Mucosa of descending colon (tissue), 3 donors: ENCODE measurements around the gene PAFAH1B1. TPM values are rescaled to one million over a fixed set of nuclear protein-coding genes. Genes with fewer than 3 reads are reported as not detected.

ENCODE experiments used
- ATAC-seq: fragments of 200-7000 bp; cut with Tn5 transposase; one replicate; pipeline ENCODE4 v1.9.1; 2020; ENCODE audit warnings: mild to moderate bottlenecking, moderate library complexity
- DNase-seq, 3 donors: peaks; one replicate each; pipeline ENCODE4 v3.0.0-alpha.2; 2020
- H3K36me3 ChIP-seq: fragments of 200-600 bp; one replicate; pipeline ENCODE4 v1.8.0; 2021; ENCODE audit warnings: low read depth, mild to moderate bottlenecking
- H3K4me1 ChIP-seq: fragments of 200-600 bp; one replicate; pipeline ENCODE4 v1.8.0; 2021; ENCODE audit warnings: low read depth, mild to moderate bottlenecking
- H3K4me3 ChIP-seq: fragments of 200-600 bp; one replicate; pipeline ENCODE4 v1.8.0; 2021; ENCODE audit warnings: mild to moderate bottlenecking
- H3K9me3 ChIP-seq: fragments of 200-600 bp; one replicate; pipeline ENCODE4 v1.8.0; 2021; ENCODE audit warnings: mild to moderate bottlenecking
- intact Hi-C, 2 donors: fragments of 100-400 bp; cut with DNase I in 1 of 2; cut with micrococcal nuclease in 1 of 2; formaldehyde crosslinking; loops; one replicate each; pipeline versions ENCODE4 v1.11.0 to v1.11.1; 2022; cut with DNase I, micrococcal nuclease
- total RNA-seq, 3 donors: library from RNA; stranded (reverse); fragmentation: NEBNext Ultra II Directional in 2 of 3; extraction: Animal tissue kit (Norgen Biotek cat#: 25700) in 2 of 3; gene quantifications; one replicate each; pipeline versions ENCODE4 v1.2.1 to v1.2.4, GENCODE V29; 2021 to 2023
- TF ChIP-seq, protein P1 (sequence below): fragments of 200-600 bp; IDR thresholded peaks from one replicate; pipeline ENCODE4 v1.8.0; 2022; ENCODE audit warnings: antibody characterized with exemption, mild to moderate bottlenecking
- donor health status: DM: no; HTN: no; CAD: no; lungs with moderate emphysema.
- donor health status: DM: no; HTN: no; CAD: no.
- donor health status: DM: no; HTN: yes; CAD: no.

Gene PAFAH1B1
- total RNA-seq, 3 donors from 2014 or later: 108 to 142 (median 112) TPM

DNA sequence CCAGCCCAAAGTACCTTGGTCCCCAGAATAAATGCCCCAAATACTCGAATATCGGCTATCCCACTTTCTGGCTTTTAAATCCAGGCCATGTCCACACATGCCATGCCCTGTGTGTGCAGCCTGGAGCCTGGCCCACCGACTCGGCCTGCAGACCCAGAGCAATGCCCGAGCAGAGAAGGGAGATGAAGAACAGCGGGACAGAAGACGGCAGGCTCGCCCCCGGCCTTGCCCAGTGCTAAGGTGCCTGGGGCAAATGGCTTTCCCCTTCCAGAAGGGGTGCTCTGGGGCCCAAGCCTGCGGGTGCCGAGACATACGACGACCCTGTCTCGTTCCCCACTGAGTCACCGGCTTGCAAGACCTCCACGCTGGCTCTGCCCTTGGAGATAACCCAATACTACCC is 110.2 kb downstream of the PAFAH1B1 start:
- H3K9me3 ChIP-seq: no peaks in the 10 kb centered on the region
- H3K36me3 ChIP-seq: peaks cover 27% of the 10 kb centered on the region
- DNase-seq (peak in 2 of 3 donors; percentile 18 to 25), ATAC-seq (no peak)
- intact Hi-C loops: no loop called here
- TF ChIP-seq, protein P1, sequence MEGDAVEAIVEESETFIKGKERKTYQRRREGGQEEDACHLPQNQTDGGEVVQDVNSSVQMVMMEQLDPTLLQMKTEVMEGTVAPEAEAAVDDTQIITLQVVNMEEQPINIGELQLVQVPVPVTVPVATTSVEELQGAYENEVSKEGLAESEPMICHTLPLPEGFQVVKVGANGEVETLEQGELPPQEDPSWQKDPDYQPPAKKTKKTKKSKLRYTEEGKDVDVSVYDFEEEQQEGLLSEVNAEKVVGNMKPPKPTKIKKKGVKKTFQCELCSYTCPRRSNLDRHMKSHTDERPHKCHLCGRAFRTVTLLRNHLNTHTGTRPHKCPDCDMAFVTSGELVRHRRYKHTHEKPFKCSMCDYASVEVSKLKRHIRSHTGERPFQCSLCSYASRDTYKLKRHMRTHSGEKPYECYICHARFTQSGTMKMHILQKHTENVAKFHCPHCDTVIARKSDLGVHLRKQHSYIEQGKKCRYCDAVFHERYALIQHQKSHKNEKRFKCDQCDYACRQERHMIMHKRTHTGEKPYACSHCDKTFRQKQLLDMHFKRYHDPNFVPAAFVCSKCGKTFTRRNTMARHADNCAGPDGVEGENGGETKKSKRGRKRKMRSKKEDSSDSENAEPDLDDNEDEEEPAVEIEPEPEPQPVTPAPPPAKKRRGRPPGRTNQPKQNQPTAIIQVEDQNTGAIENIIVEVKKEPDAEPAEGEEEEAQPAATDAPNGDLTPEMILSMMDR: no peak
- H3K4me3 ChIP-seq: no peak overlapping the region
- H3K4me1 ChIP-seq: peaks cover 15% of the 10 kb centered on the region

DNA sequence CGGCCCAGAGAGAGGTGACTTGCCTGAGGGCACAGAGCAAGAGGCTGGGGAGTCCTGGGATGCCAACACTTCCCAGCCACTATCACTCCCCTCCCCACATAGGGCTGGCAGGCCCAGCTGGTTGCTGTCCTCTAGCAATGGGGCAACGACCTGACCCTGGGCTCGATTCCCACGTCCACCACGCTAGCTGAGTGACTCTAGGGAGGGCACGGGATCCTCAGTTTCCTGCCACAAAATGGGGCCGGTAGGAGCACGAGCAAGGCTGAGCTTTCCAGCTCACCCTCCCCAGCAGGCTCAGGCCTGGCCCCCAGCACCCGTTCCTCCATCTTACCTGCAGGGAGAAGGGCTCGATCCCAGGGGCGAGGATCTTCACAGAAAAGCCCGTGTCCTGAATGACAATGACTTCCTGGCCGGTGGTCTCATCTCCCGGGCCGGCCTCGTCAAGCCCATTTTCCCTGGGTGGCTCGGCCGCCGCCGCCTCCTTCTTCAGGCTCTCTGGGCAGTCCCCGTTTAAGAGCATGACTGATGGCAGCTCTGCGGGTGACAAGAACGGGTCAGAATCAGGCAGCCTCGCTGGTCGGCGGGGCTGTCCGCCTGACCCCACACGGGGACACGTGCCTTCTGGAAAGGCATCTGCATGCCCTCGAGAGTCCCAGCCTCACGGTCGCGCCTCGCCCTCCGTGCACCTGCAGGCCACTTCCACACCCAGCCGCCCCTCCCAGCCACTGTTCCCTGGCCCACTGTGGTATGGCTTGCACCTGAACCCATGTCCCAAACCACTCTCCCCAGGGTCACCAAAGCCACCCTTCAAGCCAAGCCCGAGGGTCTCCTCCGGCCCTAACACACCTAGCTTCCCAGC is 110.8 kb downstream of the PAFAH1B1 start:
- Histone ChIP-seq H3K4me3 (no peak overlapping the region), H3K4me1 (peaks cover 22% of the 10 kb centered on the region), H3K9me3 (no peaks in the 10 kb centered on the region), H3K36me3 (peaks cover 27% of the 10 kb centered on the region)
- DNase-seq (peak in 2 of 3 donors; percentile 33 to 47), ATAC-seq (no peak)
- TF ChIP-seq, protein P1: no peak
- intact Hi-C loops: no loop called here

DNA sequence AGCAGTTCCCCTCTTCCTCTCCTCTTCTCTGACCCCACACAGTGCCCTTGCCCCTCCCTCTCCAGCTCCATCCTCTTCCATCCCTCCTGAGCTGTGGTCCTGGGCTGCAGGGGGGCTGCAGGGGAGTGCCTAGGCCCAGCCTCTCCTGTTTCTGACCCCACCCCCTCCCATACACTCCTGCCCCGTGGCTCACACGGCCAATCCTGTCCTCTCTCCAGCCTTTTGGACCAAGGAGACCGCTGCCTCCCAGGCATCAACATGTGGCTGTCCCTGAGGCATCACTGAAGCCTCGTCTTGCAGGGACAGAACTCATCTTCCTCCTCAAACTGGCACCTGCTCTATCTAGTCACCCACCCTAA is 111.4 kb downstream of the PAFAH1B1 start:
- ATAC-seq (no peak), DNase-seq (peak in 1 of 3 donors; percentile 23)
- Histone ChIP-seq H3K4me1 (peaks cover 28% of the 10 kb centered on the region), H3K36me3 (peaks cover 27% of the 10 kb centered on the region), H3K9me3 (no peaks in the 10 kb centered on the region), H3K4me3 (no peak overlapping the region)
- TF ChIP-seq, protein P1: no peak
- intact Hi-C loops: no loop called here

DNA sequence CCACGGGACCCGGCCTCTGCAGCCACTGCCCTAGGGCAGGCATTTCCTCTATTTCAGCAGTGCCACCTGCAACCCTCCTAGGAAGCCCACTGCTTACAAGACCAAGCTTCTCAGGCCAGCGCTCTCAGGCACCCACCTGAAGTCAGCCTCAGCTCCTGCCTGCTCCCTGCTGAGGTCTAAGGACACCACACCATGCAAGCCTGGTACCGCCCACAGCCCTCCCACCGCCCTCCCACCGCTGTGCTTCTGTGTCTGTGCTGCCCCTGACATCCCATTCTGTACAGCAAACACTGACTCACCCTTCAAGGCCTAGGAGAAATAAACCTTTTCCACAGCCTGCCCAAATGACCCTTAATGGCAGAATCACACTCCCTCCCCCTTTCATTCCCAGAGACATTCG is 111.8 kb downstream of the PAFAH1B1 start:
- intact Hi-C loops: no loop called here
- TF ChIP-seq, protein P1: no peak
- H3K4me3 ChIP-seq: no peak overlapping the region
- peaks cover 32% of the 10 kb centered on the region for H3K4me1 ChIP-seq
- peak in 2 of 3 donors; percentile 21 to 29 for DNase-seq
- peaks cover 27% of the 10 kb centered on the region for H3K36me3 ChIP-seq
- ATAC-seq: no peak
- no peaks in the 10 kb centered on the region for H3K9me3 ChIP-seq

DNA sequence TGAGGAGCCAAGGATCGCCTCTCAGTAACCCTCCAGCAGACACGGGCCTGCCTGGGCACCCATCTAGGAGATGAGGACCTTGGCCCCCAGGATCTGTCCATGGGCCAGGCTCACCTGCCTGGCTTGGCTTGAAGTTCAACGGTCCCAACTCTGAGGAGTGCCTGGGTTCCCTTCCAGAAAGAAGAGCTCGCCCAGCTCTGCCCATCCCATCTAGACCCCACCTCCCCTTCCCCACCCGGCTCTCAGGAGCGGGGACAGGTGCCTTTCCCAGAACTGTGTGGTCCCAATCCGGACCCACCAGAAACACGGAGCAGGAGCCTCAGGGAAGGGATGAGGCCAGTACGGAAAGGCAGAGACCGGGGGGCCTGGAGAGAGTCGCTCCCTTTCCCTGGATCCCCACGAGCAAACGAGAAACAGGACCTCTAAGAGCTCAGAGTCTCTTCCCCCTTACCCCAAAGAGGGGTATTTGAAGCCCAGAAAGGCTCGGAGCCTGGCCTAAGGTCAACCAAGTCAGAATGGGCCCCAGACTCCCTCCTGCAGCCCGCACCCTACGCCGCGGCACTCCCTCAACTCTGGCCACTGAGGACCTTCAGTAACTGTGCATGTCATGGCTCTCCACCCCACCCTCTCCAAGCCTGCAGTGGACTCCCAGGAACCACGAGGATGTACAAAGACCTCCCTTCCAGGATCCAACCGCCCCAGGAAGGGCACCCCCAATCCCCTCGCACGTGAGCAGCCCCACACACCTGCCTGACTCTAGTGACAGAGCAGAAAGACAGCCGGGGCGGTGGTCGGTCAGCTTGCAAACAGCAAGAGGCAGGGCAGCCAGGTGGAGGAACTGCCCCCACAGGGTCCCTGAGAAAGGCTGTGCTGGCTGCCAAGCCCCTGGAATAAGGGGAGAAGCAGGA is 112.7 kb downstream of the PAFAH1B1 start:
- TF ChIP-seq, protein P1: no peak
- DNase-seq (peak in 2 of 3 donors; percentile 25 to 49), ATAC-seq (no peak)
- Histone ChIP-seq H3K4me3 (no peak overlapping the region), H3K36me3 (peaks cover 19% of the 10 kb centered on the region), H3K4me1 (peaks cover 37% of the 10 kb centered on the region), H3K9me3 (no peaks in the 10 kb centered on the region)
- intact Hi-C loops: no loop called here
